GM23338 (cell line): ENCODE results near the gene ZFYVE28. TPM values are rescaled to one million over a fixed set of nuclear protein-coding genes. Genes with fewer than 3 reads are reported as not detected.

Source experiments
- CREB1 ChIP-seq: fragments of 250-450 bp; sonication (Bioruptor Pico); IDR thresholded peaks from 2 replicates; pipeline ENCODE4 v1.5.0; 2020; ENCODE audit warnings: low read depth, mild to moderate bottlenecking, moderate library complexity
- CTCF ChIP-seq, 2 experiments: fragments of 200-600 bp in 1 of 2; sonication (generic) in 1 of 2; conservative IDR thresholded peaks; 2 replicates each; pipeline versions ENCODE4 v1.5.1 to v1.6.1; 2016 to 2017; ENCODE audit warnings: antibody characterized with exemption in 2 of 2, low read depth in 2 of 2, mild to moderate bottlenecking in 2 of 2, moderate library complexity in 1 of 2
- ETS1 ChIP-seq: IDR thresholded peaks from 2 replicates; pipeline ENCODE4 v1.6.1; 2016; ENCODE audit warnings: antibody characterized with exemption
- EZH2 ChIP-seq: fragments of 200-600 bp; sonication (generic); IDR thresholded peaks from one replicate; pipeline ENCODE4 v1.8.0; 2017; ENCODE audit warnings: antibody characterized with exemption, mild to moderate bottlenecking, low read depth; ENCODE audit not compliant: unreplicated experiment
- EZH2phosphoT487 ChIP-seq: fragments of 200-600 bp; sonication (generic); IDR thresholded peaks from one replicate; pipeline ENCODE4 v1.8.1; 2018; ENCODE audit warnings: antibody characterized with exemption; ENCODE audit not compliant: unreplicated experiment
- JUNB ChIP-seq: IDR thresholded peaks from one replicate; pipeline ENCODE4 v1.6.1; 2016; ENCODE audit warnings: antibody characterized with exemption; ENCODE audit not compliant: unreplicated experiment
- NANOG ChIP-seq: IDR thresholded peaks from 2 replicates; pipeline ENCODE4 v1.6.1; 2016; ENCODE audit warnings: antibody characterized with exemption, borderline replicate concordance
- POLR2AphosphoS5 ChIP-seq: IDR thresholded peaks from 2 replicates; pipeline ENCODE4 v1.6.1; 2016; ENCODE audit warnings: antibody characterized with exemption, low read depth
- ZNF114 ChIP-seq: fragments of 250-450 bp; sonication (Bioruptor Pico); IDR thresholded peaks from 2 replicates; pipeline ENCODE4 v1.5.0; 2020; ENCODE audit warnings: mild to moderate bottlenecking, moderate library complexity
- ZNF331 ChIP-seq: fragments of 250-450 bp; sonication (Bioruptor Pico); IDR thresholded peaks from 2 replicates; pipeline ENCODE4 v1.5.0; 2020; ENCODE audit warnings: low read depth, mild to moderate bottlenecking, moderate library complexity
- ZNF462 ChIP-seq: fragments of 250-450 bp; sonication (Bioruptor Pico); IDR thresholded peaks from 2 replicates; pipeline ENCODE4 v1.5.0; 2020; ENCODE audit warnings: mild to moderate bottlenecking, moderate library complexity
- polyA plus RNA-seq: library from polyadenylated mRNA; unstranded; fragments of >200 nt; fragmentation: Nextera tagmentation; extraction: Ambion mirVana; gene quantifications from 2 replicates; pipeline ENCODE4 v1.2.1, GENCODE V29; 2016
- total RNA-seq: library from RNA; depleted of rRNA; stranded (reverse); fragments of >200 nt; shearing (Covaris generic); gene quantifications from 2 replicates; pipeline ENCODE4 v1.2.3, GENCODE V29; 2014

Gene ZFYVE28
- total and polyA plus RNA-seq, 2 experiments from 2014 or later, result 2.6 to 4.6 TPM

GRCh38 chr4:2425386-2426068 lies 7.1 kb upstream of the ZFYVE28 start (continued):
- TF ChIP-seq ZNF462 (CRISPR knock-in tag), result no peak
- TF ChIP-seq ETS1, result no peak
- TF ChIP-seq ZNF331 (CRISPR knock-in tag), result no peak
- no peak for TF ChIP-seq POLR2AphosphoS5
- no peak for TF ChIP-seq ZNF114 (CRISPR knock-in tag)
- no peak for TF ChIP-seq CREB1 (CRISPR knock-in tag)
- no peak for TF ChIP-seq NANOG
- no peak for TF ChIP-seq CTCF (conservative IDR thresholded peaks at IDR 0.05; ENCODE audit: low read depth in 2 of 2)
- TF ChIP-seq EZH2phosphoT487, result no peak
- TF ChIP-seq EZH2, result no peak
- no peak for TF ChIP-seq JUNB
